ENCODE data around the gene TAAR2. TPM values are rescaled to one million over a fixed set of nuclear protein-coding genes. Genes with fewer than 3 reads are reported as not detected.

The TAAR2 gene
- total RNA-seq, 1 donor from 2014 or later: not detected

- Mint-ChIP-seq H3K36me3 (ENCODE audit: low read depth, unreplicated experiment) (no peaks in the 10 kb centered on the region), H3K4me1 (ENCODE audit: low read depth, unreplicated experiment) (no peaks in the 10 kb centered on the region), H3K9me3 (ENCODE audit: unreplicated experiment) (peaks cover 8% of the 10 kb centered on the region), H3K4me3 (ENCODE audit: unreplicated experiment) (no peak overlapping the region), H3K27me3 (ENCODE audit: low read depth, unreplicated experiment) (no peaks in the 10 kb centered on the region), H3K27ac (ENCODE audit: unreplicated experiment) (no peak overlapping the region)
- Histone ChIP-seq H3K4me3 (ENCODE audit: insufficient read depth, low read depth, low read length) (no peak overlapping the region), H3K4me2 (ENCODE audit: low read length) (no peak overlapping the region), H2AFZ (ENCODE audit: low read depth, low read length) (no peak overlapping the region), H3K27me3 (ENCODE audit: insufficient read depth, low read length) (no peaks in the 10 kb centered on the region), H3K36me3 (ENCODE audit: insufficient read depth, low read length) (no peaks in the 10 kb centered on the region), H3K79me2 (ENCODE audit: insufficient read depth, low read length) (no peaks in the 10 kb centered on the region), H3K9me3 (ENCODE audit: insufficient read depth, low read depth, low read length) (no peaks in the 10 kb centered on the region), H3K4me1 (ENCODE audit: insufficient read depth, low read length) (no peaks in the 10 kb centered on the region), H3K9ac (ENCODE audit: low read length) (no peak overlapping the region), H4K20me1 (ENCODE audit: insufficient read depth, low read length) (no peaks in the 10 kb centered on the region), H3K27ac (ENCODE audit: low read depth, low read length) (no peak overlapping the region)
- FAIRE-seq (no peak), DNase-seq (ENCODE audit: low read depth) (no peak)
- no peak for TF ChIP-seq EZH2 (IDR thresholded peaks at IDR 0.05; ENCODE audit: insufficient read depth, low read length)
- no peak for TF ChIP-seq CTCF (IDR thresholded peaks at IDR 0.05; ENCODE audit: insufficient read depth, low read depth, low read length)
These were observed 799 bp downstream of the TAAR2 start for GRCh38 chr6:132623106-132623845.

GRCh38 chr6:132616677-132617076, 7.4 kb downstream of the TAAR2 start:
- Mint-ChIP-seq H3K36me3 (ENCODE audit: low read depth, unreplicated experiment) (no peaks in the 10 kb centered on the region), H3K4me1 (ENCODE audit: low read depth, unreplicated experiment) (peaks cover 13% of the 10 kb centered on the region), H3K9me3 (ENCODE audit: unreplicated experiment) (no peaks in the 10 kb centered on the region), H3K27ac (ENCODE audit: unreplicated experiment) (no peak overlapping the region), H3K4me3 (ENCODE audit: unreplicated experiment) (no peak overlapping the region), H3K27me3 (ENCODE audit: low read depth, unreplicated experiment) (no peaks in the 10 kb centered on the region)
- no peak overlapping the region for H2AFZ ChIP-seq (ENCODE audit: low read depth, low read length)
- no peak overlapping the region for H3K27ac ChIP-seq (ENCODE audit: low read depth, low read length)
- TF ChIP-seq CTCF (IDR thresholded peaks at IDR 0.05; ENCODE audit: insufficient read depth, low read depth, low read length): no peak
- TF ChIP-seq EZH2 (IDR thresholded peaks at IDR 0.05; ENCODE audit: insufficient read depth, low read length): no peak
- no peak overlapping the region for H3K4me2 ChIP-seq (ENCODE audit: low read length)
- no peaks in the 10 kb centered on the region for H4K20me1 ChIP-seq (ENCODE audit: insufficient read depth, low read length)
- no peaks in the 10 kb centered on the region for H3K79me2 ChIP-seq (ENCODE audit: insufficient read depth, low read length)
- no peaks in the 10 kb centered on the region for H3K27me3 ChIP-seq (ENCODE audit: insufficient read depth, low read length)
- no peaks in the 10 kb centered on the region for H3K9me3 ChIP-seq (ENCODE audit: insufficient read depth, low read depth, low read length)
- H3K4me3 ChIP-seq (ENCODE audit: insufficient read depth, low read depth, low read length): no peak overlapping the region
- DNase-seq (ENCODE audit: low read depth) (no peak), FAIRE-seq (no peak)
- no peak overlapping the region for H3K9ac ChIP-seq (ENCODE audit: low read length)
- no peaks in the 10 kb centered on the region for H3K36me3 ChIP-seq (ENCODE audit: insufficient read depth, low read length)
- no peaks in the 10 kb centered on the region for H3K4me1 ChIP-seq (ENCODE audit: insufficient read depth, low read length)

GRCh38 chr6:132614554-132614953, 9.5 kb downstream of the TAAR2 start:
- peaks cover 17% of the 10 kb centered on the region for H3K4me1 Mint-ChIP-seq (ENCODE audit: low read depth, unreplicated experiment)

More at GRCh38 chr6:132614554-132614953, 9.5 kb downstream of the TAAR2 start:
- TF ChIP-seq CTCF (IDR thresholded peaks at IDR 0.05; ENCODE audit: insufficient read depth, low read depth, low read length) (no peak), EZH2 (IDR thresholded peaks at IDR 0.05; ENCODE audit: insufficient read depth, low read length) (no peak)
- no peaks in the 10 kb centered on the region for H4K20me1 ChIP-seq (ENCODE audit: insufficient read depth, low read length)
- no peak overlapping the region for H3K9ac ChIP-seq (ENCODE audit: low read length)
- Mint-ChIP-seq H3K4me3 (ENCODE audit: unreplicated experiment) (no peak overlapping the region), H3K27me3 (ENCODE audit: low read depth, unreplicated experiment) (no peaks in the 10 kb centered on the region), H3K27ac (ENCODE audit: unreplicated experiment) (no peak overlapping the region), H3K9me3 (ENCODE audit: unreplicated experiment) (no peaks in the 10 kb centered on the region), H3K36me3 (ENCODE audit: low read depth, unreplicated experiment) (no peaks in the 10 kb centered on the region)
- no peak overlapping the region for H3K4me3 ChIP-seq (ENCODE audit: insufficient read depth, low read depth, low read length)
- H2AFZ ChIP-seq (ENCODE audit: low read depth, low read length): no peak overlapping the region
- H3K79me2 ChIP-seq (ENCODE audit: insufficient read depth, low read length): no peaks in the 10 kb centered on the region
- H3K36me3 ChIP-seq (ENCODE audit: insufficient read depth, low read length): no peaks in the 10 kb centered on the region
- FAIRE-seq (no peak), DNase-seq (ENCODE audit: low read depth) (no peak)
- H3K4me2 ChIP-seq (ENCODE audit: low read length): no peak overlapping the region
- H3K9me3 ChIP-seq (ENCODE audit: insufficient read depth, low read depth, low read length): no peaks in the 10 kb centered on the region
- H3K27me3 ChIP-seq (ENCODE audit: insufficient read depth, low read length): no peaks in the 10 kb centered on the region
- no peaks in the 10 kb centered on the region for H3K4me1 ChIP-seq (ENCODE audit: insufficient read depth, low read length)
- no peak overlapping the region for H3K27ac ChIP-seq (ENCODE audit: low read depth, low read length)
